ENCODE results near the gene RNF144B. TPM values are rescaled to one million over a fixed set of nuclear protein-coding genes. Genes with fewer than 3 reads are reported as not detected.
A peak's percentile ranks its signal among the peaks of the same experiment; 100 is the strongest.

RNF144B gene
- total and polyA plus RNA-seq, 2 of the 13 experiments (the other 11 are each of a cell fraction or from before 2014, with no cell fraction given) = 1.8 to 4.3 TPM

GRCh38 chr6:18503593-18504231, 116.6 kb downstream of the RNF144B start (continued):
- TF ChIP-seq CCAR2 (optimal IDR thresholded peaks at IDR 0.05; ENCODE audit: low read depth, low read length) (no peak), GATAD2A (CRISPR knock-in tag; IDR thresholded peaks at IDR 0.05) (no peak), THRA (CRISPR knock-in tag; IDR thresholded peaks at IDR 0.05; ENCODE audit: borderline replicate concordance) (peak; percentile 38; the same call in 1 of the 2 replicates), PRDM4 (CRISPR knock-in tag; IDR thresholded peaks at IDR 0.05; ENCODE audit: borderline replicate concordance) (no peak), TAF1 (CRISPR knock-in tag; IDR thresholded peaks at IDR 0.05) (no peak; the same call in 1 of the 2 replicates), RNF2 (conservative IDR thresholded peaks at IDR 0.05; ENCODE audit: low read depth) (no peak), ZNF782 (CRISPR knock-in tag; IDR thresholded peaks at IDR 0.05; ENCODE audit: borderline replicate concordance) (no peak), ZMAT3 (CRISPR knock-in tag; conservative IDR thresholded peaks at IDR 0.05) (no peak), HMGXB3 (CRISPR knock-in tag; IDR thresholded peaks at IDR 0.05; ENCODE audit: borderline replicate concordance) (0 out of 2 replicates have a peak, but pooled peaks have one; percentile 70), SMAD9 (CRISPR knock-in tag; IDR thresholded peaks at IDR 0.05) (no peak), HNRNPUL1 (IDR thresholded peaks at IDR 0.05; ENCODE audit: low read depth, low read length) (no peak), PRDM10 (CRISPR knock-in tag; IDR thresholded peaks at IDR 0.05; ENCODE audit: low read depth) (no peak), ZNF574 (CRISPR knock-in tag; IDR thresholded peaks at IDR 0.05) (no peak), ZNF839 (CRISPR knock-in tag; IDR thresholded peaks at IDR 0.05; ENCODE audit: borderline replicate concordance) (no peak)
